Chondrocyte (in vitro differentiated cells): ENCODE results near the gene LPP. TPM values are rescaled to one million over a fixed set of nuclear protein-coding genes. Genes with fewer than 3 reads are reported as not detected.
A peak's percentile ranks its signal among the peaks of the same experiment; 100 is the strongest.

Experiments used
- DNase-seq: peaks from one replicate; pipeline ENCODE4 v3.0.0; 2021; ENCODE audit warnings: mixed read lengths, low spot score
- H3K27ac Mint-ChIP-seq: one replicate; pipeline ENCODE4 v1.8.0; 2021; ENCODE audit warnings: mild to moderate bottlenecking, moderate library complexity, mixed read lengths; ENCODE audit not compliant: unreplicated experiment
- H3K27me3 Mint-ChIP-seq: 2 replicates; pipeline ENCODE4 v1.8.0; 2021; ENCODE audit warnings: low read depth, mixed read lengths
- H3K36me3 Mint-ChIP-seq: 2 replicates; pipeline ENCODE4 v1.8.0; 2021; ENCODE audit warnings: low read depth, mixed read lengths
- H3K4me1 Mint-ChIP-seq: 2 replicates; pipeline ENCODE4 v1.8.0; 2021; ENCODE audit warnings: low read depth, mild to moderate bottlenecking, mixed read lengths
- H3K4me3 Mint-ChIP-seq: one replicate; pipeline ENCODE4 v1.8.0; 2021; ENCODE audit warnings: mild to moderate bottlenecking, moderate library complexity, mixed read lengths; ENCODE audit not compliant: unreplicated experiment
- H3K9me3 Mint-ChIP-seq: 2 replicates; pipeline ENCODE4 v1.8.0; 2021; ENCODE audit warnings: low read depth, mixed read lengths
- total RNA-seq: library from RNA; stranded (reverse); gene quantifications from 3 replicates; pipeline ENCODE4 v1.2.1, GENCODE V29; 2021
- TF ChIP-seq, protein P1 (sequence below): fragments of 200-600 bp; sonication (generic); IDR thresholded peaks from 2 replicates; pipeline ENCODE4 v1.5.0; 2021; ENCODE audit warnings: antibody characterized with exemption, mild to moderate bottlenecking, moderate library complexity

Gene LPP
- total RNA-seq, 1 donor from 2014 or later = 295 TPM

- Mint-ChIP-seq H3K36me3 (no peaks in the 10 kb centered on the region), H3K27ac (peak overlapping the region; percentile 39), H3K4me1 (peaks cover 58% of the 10 kb centered on the region), H3K4me3 (no peak overlapping the region), H3K27me3 (no peaks in the 10 kb centered on the region), H3K9me3 (no peaks in the 10 kb centered on the region)
- DNase-seq = no peak
- TF ChIP-seq, protein P1, sequence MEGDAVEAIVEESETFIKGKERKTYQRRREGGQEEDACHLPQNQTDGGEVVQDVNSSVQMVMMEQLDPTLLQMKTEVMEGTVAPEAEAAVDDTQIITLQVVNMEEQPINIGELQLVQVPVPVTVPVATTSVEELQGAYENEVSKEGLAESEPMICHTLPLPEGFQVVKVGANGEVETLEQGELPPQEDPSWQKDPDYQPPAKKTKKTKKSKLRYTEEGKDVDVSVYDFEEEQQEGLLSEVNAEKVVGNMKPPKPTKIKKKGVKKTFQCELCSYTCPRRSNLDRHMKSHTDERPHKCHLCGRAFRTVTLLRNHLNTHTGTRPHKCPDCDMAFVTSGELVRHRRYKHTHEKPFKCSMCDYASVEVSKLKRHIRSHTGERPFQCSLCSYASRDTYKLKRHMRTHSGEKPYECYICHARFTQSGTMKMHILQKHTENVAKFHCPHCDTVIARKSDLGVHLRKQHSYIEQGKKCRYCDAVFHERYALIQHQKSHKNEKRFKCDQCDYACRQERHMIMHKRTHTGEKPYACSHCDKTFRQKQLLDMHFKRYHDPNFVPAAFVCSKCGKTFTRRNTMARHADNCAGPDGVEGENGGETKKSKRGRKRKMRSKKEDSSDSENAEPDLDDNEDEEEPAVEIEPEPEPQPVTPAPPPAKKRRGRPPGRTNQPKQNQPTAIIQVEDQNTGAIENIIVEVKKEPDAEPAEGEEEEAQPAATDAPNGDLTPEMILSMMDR = no peak
These were observed 191.3 kb downstream of the LPP start for GRCh38 chr3:188345223-188345622.

DNA sequence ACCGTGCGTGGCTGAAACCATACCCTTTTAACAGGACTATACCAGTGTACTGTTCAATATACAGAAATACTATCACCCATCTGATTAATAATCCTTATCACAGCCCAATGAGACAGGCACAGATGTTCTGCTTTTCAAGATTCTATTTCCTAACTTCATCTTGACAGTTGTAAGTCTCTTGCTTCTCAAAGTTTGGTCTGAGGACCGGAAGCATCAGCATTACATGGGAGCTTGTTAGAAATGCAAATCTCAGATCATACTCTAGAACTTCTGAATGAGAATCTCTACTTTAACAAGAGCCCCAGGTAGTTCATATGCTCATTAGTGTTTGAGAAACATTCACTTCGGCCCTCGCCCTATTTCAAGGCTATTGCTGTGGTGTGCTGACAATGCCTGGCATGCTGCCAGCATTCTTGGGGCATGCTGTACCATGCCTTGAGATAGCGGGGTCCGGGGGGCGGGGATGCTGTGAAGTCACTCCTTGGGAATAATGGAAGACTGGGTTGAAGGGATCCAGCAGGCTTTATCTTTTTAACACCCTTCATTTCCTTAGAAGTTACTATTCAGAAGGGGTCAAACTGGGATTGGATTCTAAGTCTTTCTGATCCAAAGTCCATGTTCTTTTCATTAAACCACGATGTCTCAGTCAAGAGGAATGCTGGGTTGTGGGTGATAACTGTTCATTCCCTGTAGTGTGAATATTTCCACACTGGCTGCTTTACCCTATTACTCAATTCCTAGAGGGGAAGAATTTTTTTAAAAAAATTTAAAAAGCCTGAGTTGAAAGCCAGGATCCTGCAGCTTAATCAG, 194.7 kb downstream of the LPP start:
- H3K36me3 Mint-ChIP-seq = peaks cover 5% of the 10 kb centered on the region
- no peak for DNase-seq
- H3K4me3 Mint-ChIP-seq = no peak overlapping the region
- H3K27ac Mint-ChIP-seq = peak overlapping the region; percentile 90
- TF ChIP-seq, protein P1 = no peak
- H3K27me3 Mint-ChIP-seq = no peaks in the 10 kb centered on the region
- H3K9me3 Mint-ChIP-seq = no peaks in the 10 kb centered on the region
- H3K4me1 Mint-ChIP-seq = peaks cover 61% of the 10 kb centered on the region

GRCh38 chr3:188349351-188349901, 195.5 kb downstream of the LPP start:
- TF ChIP-seq, protein P1 = peak; percentile 40
- Mint-ChIP-seq H3K4me1 (peaks cover 58% of the 10 kb centered on the region), H3K4me3 (no peak overlapping the region), H3K27ac (peak overlapping the region; percentile 75), H3K9me3 (no peaks in the 10 kb centered on the region), H3K27me3 (no peaks in the 10 kb centered on the region), H3K36me3 (peaks cover 5% of the 10 kb centered on the region)
- no peak for DNase-seq

- H3K4me3 Mint-ChIP-seq = no peak overlapping the region
- H3K27ac Mint-ChIP-seq = peak overlapping the region; percentile 75
These were observed 196.0 kb downstream of the LPP start for GRCh38 chr3:188349933-188350332.

GRCh38 chr3:188350961-188351360, 197.0 kb downstream of the LPP start:
- H3K27me3 Mint-ChIP-seq = no peaks in the 10 kb centered on the region
- H3K27ac Mint-ChIP-seq = no peak overlapping the region
- DNase-seq = no peak
- H3K4me3 Mint-ChIP-seq = no peak overlapping the region
- H3K4me1 Mint-ChIP-seq = peaks cover 52% of the 10 kb centered on the region
- TF ChIP-seq, protein P1 = no peak
- no peaks in the 10 kb centered on the region for H3K9me3 Mint-ChIP-seq
- H3K36me3 Mint-ChIP-seq = peaks cover 5% of the 10 kb centered on the region

More at GRCh38 chr3:188349933-188350332, 196.0 kb downstream of the LPP start:
- no peaks in the 10 kb centered on the region for H3K27me3 Mint-ChIP-seq
- peaks cover 54% of the 10 kb centered on the region for H3K4me1 Mint-ChIP-seq
- TF ChIP-seq, protein P1 = no peak
- H3K9me3 Mint-ChIP-seq = no peaks in the 10 kb centered on the region
- H3K36me3 Mint-ChIP-seq = peaks cover 5% of the 10 kb centered on the region
- no peak for DNase-seq
